ENCODE measurements around the gene LRRC51.

DNA sequence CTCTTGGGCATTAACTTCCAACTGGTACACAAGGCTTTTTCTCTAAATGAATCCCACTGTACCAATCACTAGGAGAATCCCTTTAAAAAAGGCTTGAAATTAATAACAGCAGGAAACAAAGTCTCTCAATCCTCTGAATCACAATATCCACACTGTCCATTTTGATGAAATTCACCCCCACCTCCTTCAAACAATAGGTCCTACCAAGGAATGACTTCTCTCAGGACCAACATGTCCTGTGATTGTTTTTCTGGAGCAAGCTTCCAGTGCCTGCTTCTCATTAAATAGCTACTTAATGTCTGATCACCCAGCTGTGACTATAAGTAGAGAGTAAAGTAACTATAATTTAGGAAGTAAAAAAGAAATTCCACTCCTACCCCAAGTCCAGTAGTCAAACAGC, 13.4 kb upstream of the LRRC51 start:
- TF ChIP-seq CTCF (IDR thresholded peaks at IDR 0.05) (no peak), POLR2A (IDR thresholded peaks at IDR 0.05) (no peak)

All from uterus (tissue), 2 donors.